Measurements from ENCODE around the gene ALKBH3. TPM values are rescaled to one million over a fixed set of nuclear protein-coding genes. Genes with fewer than 3 reads are reported as not detected.

ALKBH3 gene
- total RNA-seq, 1 donor from 2014 or later: 37.4 TPM

DNA sequence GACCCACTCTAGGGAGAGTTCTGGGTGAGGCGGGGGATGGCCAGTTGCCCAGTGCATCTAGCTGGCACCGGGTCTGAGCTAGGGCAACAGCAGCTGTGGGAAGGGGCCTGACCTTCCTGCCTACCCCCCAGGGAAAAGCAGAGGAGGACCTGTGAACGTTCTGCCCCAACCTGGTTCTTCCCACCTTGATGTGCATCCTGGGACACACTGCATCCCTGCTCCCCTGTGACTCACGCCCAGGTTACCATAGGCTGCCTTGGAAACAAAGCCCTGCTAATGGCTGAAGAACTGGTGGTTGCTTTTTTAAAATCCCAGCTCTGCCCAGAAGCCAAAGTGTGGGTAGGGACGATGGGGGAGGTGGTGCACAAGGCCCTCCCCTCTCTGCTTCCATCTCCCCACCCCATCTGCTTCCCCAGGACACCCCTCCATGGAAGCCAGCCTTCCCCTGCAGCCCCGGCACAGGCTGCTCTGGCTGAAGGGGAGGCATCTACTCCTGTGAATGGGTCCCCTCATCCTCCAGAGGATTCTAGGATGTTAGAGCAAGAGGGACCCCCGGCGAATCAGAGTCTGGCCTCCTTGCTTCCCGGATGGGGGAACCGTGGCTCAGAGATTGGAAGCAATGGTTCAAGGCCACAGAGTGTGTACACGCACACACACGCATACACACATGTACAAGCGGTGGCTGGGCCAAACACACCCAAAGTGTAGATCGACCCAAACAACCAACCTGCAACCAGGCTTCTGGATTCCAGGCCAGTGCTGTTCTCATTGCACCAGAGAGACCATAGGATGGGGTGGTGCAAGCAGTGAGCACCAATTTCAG, 54.2 kb downstream of the ALKBH3 start:
- no peak for DNase-seq (ENCODE audit: low spot score)
- Histone ChIP-seq H3K9me3 (ENCODE audit: low read depth) (no peaks in the 10 kb centered on the region), H3K79me2 (ENCODE audit: low read depth) (no peaks in the 10 kb centered on the region), H3K4me1 (peaks cover 10% of the 10 kb centered on the region), H3K4me2 (no peak overlapping the region), H3K4me3 (no peak overlapping the region), H3K36me3 (no peaks in the 10 kb centered on the region), H3K27ac (no peak overlapping the region), H2AFZ (replicated peaks) (no peak overlapping the region), H3K9ac (no peak overlapping the region), H3K27me3 (peaks cover 6% of the 10 kb centered on the region), H4K20me1 (ENCODE audit: low read depth) (no peaks in the 10 kb centered on the region), H3F3A (ENCODE audit: low read depth) (no peaks in the 10 kb centered on the region)
- peaks cover 13% of the 10 kb centered on the region for H3K27me3 Mint-ChIP-seq (ENCODE audit: insufficient read depth, low read depth)
- no peak overlapping the region for H3K27ac Mint-ChIP-seq
- H3K4me1 Mint-ChIP-seq: peaks cover 19% of the 10 kb centered on the region
- TF ChIP-seq EZH2 (IDR thresholded peaks at IDR 0.05) (no peak), CTCF (IDR thresholded peaks at IDR 0.05) (no peak), EZH2phosphoT487 (IDR thresholded peaks at IDR 0.05) (no peak)
- H3K9me3 Mint-ChIP-seq: no peaks in the 10 kb centered on the region
- no peaks in the 10 kb centered on the region for H3K36me3 Mint-ChIP-seq
- H3K4me3 Mint-ChIP-seq: no peak overlapping the region

DNA sequence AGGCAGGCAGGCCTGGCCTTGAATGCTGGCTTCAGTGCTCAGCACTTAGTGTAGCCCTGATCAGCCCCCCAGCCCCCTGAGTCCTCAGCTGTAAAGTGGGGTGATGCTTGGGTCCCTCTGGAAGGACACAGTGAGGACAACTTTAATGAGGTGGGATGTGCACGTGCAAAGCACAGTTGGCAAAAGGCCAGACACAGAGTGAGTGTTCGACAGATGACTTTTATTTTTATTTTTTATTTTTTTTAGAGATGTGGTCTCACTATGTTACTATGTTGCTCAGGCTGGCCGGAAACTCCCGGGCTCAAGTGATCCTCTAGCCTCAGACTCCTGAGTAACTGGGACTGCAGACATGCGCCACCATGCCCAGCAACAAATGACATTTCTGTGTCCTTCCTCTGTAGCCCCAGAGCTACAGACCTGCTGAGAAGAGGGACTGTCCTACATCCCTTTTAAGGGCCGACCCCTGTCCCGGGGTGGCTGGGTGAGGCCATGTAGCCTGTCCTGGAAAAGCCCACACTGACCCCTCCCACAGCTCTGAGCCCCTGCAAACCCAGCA, 54.9 kb downstream of the ALKBH3 start:
- Histone ChIP-seq H3F3A (ENCODE audit: low read depth) (peaks cover under 1% of the 10 kb centered on the region), H3K4me2 (no peak overlapping the region), H2AFZ (replicated peaks) (no peak overlapping the region), H3K4me1 (peaks cover 10% of the 10 kb centered on the region), H3K9ac (no peak overlapping the region), H3K9me3 (ENCODE audit: low read depth) (no peaks in the 10 kb centered on the region), H3K79me2 (ENCODE audit: low read depth) (no peaks in the 10 kb centered on the region), H3K27me3 (peaks cover 11% of the 10 kb centered on the region), H3K4me3 (no peak overlapping the region), H3K36me3 (no peaks in the 10 kb centered on the region), H3K27ac (no peak overlapping the region), H4K20me1 (ENCODE audit: low read depth) (no peaks in the 10 kb centered on the region)
- H3K9me3 Mint-ChIP-seq: no peaks in the 10 kb centered on the region
- H3K27me3 Mint-ChIP-seq (ENCODE audit: insufficient read depth, low read depth): peaks cover 13% of the 10 kb centered on the region
- no peak for TF ChIP-seq CTCF (IDR thresholded peaks at IDR 0.05)
- no peak for TF ChIP-seq EZH2phosphoT487 (IDR thresholded peaks at IDR 0.05)
- no peak for TF ChIP-seq EZH2 (IDR thresholded peaks at IDR 0.05)
- DNase-seq (ENCODE audit: low spot score): no peak
- no peaks in the 10 kb centered on the region for H3K36me3 Mint-ChIP-seq
- H3K4me1 Mint-ChIP-seq: peaks cover 19% of the 10 kb centered on the region
- H3K27ac Mint-ChIP-seq: no peak overlapping the region
- no peak overlapping the region for H3K4me3 Mint-ChIP-seq

DNA sequence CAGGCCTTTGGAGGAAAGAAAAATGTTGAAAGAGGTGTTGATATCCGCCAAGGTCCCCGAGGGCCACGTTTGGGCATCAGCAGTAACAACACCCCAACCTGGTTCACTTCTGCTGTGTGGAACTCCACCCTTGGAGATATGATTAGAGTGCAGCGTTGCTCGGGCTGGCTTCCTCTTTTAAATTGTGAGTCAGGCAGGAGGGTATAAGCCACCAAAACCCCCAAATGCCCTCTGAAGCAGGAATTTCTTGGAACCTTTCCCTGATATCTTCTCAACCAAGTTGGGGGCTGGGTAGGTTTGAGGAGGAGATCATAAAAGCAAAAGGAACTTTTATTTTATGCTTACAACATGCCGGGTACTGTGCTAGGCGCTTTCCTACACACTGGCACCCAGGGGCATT, 55.4 kb downstream of the ALKBH3 start:
- H3F3A ChIP-seq (ENCODE audit: low read depth): peaks cover 6% of the 10 kb centered on the region
- Mint-ChIP-seq H3K27me3 (ENCODE audit: insufficient read depth, low read depth) (peaks cover 14% of the 10 kb centered on the region), H3K27ac (no peak overlapping the region)

More for the DNA sequence above, 55.4 kb downstream of the ALKBH3 start:
- DNase-seq (ENCODE audit: low spot score): no peak
- TF ChIP-seq CTCF (IDR thresholded peaks at IDR 0.05): no peak
- no peak for TF ChIP-seq EZH2phosphoT487 (IDR thresholded peaks at IDR 0.05)
- no peak for TF ChIP-seq EZH2 (IDR thresholded peaks at IDR 0.05)
- H3K27me3 ChIP-seq: peaks cover 17% of the 10 kb centered on the region
- no peaks in the 10 kb centered on the region for H3K79me2 ChIP-seq (ENCODE audit: low read depth)
- peaks cover 14% of the 10 kb centered on the region for H3K4me1 Mint-ChIP-seq
- peak overlapping the region; percentile 48 for H3K4me3 Mint-ChIP-seq
- no peak overlapping the region for H3K9ac ChIP-seq
- peaks cover 10% of the 10 kb centered on the region for H3K4me1 ChIP-seq
- no peaks in the 10 kb centered on the region for H3K9me3 ChIP-seq (ENCODE audit: low read depth)
- no peak overlapping the region for H3K4me3 ChIP-seq
- H3K36me3 Mint-ChIP-seq: no peaks in the 10 kb centered on the region
- no peak overlapping the region for H2AFZ ChIP-seq (replicated peaks)
- H3K36me3 ChIP-seq: no peaks in the 10 kb centered on the region
- H3K4me2 ChIP-seq: no peak overlapping the region
- no peaks in the 10 kb centered on the region for H3K9me3 Mint-ChIP-seq
- H3K27ac ChIP-seq: no peak overlapping the region
- no peaks in the 10 kb centered on the region for H4K20me1 ChIP-seq (ENCODE audit: low read depth)
